ENCODE results near the gene PCDHB3.
A peak's percentile ranks its signal among the peaks of the same experiment; 100 is the strongest.
"Not testable (repeated sequence)": the region's sequence is repeated elsewhere in the genome, so short reads cannot be mapped to it uniquely, and the experiment has no call there.

Gene PCDHB3

GRCh38 chr5:141137346-141137745 lies 37.1 kb downstream of the PCDHB3 start:
- DNase-seq: not testable (repeated sequence)

GRCh38 chr5:141149812-141150211 lies 49.5 kb downstream of the PCDHB3 start, which contains the start of gene PCDHB6:
TSS of gene PCDHB6 (plus strand) at chr5:141150057. CDS start at chr5:141150258, 201 bp downstream.
- peak; percentile 20 to 38 for DNase-seq

DNA sequence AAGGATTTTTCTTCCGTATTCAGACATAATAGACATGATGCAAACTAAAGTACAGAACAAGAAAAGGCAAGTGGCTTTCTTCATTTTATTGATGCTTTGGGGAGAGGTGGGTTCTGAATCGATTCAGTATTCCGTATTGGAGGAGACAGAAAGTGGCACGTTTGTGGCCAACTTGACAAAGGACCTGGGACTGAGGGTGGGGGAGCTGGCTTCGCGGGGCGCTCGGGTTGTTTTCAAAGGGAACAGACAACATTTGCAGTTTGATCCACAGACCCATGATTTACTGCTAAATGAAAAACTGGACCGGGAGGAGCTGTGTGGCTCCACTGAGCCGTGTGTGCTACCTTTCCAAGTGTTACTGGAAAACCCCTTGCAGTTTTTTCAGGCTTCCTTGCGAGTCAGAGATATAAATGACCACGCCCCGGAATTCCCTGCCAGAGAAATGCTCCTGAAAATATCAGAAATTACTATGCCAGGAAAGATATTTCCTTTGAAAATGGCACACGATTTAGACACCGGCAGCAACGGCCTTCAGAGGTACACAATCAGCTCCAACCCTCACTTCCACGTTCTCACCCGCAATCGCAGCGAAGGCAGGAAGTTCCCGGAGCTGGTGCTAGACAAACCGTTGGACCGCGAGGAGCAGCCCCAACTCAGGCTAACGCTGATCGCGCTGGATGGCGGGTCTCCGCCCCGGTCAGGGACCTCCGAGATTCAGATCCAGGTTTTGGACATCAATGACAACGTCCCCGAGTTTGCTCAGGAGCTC lies 50.1 kb downstream of the PCDHB3 start:
- DNase-seq: no peak

DNA sequence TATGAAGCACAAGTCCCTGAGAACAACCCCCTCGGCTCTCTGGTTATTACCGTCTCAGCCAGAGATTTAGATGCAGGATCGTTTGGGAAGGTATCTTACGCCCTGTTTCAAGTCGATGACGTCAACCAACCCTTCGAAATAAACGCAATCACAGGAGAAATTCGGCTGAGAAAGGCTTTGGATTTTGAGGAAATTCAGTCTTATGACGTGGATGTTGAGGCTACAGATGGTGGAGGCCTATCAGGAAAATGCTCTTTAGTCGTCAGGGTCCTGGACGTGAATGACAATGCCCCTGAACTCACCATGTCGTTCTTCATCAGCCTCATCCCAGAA lies 50.7 kb downstream of the PCDHB3 start:
- DNase-seq: no peak

GRCh38 chr5:141151632-141152031 lies 51.4 kb downstream of the PCDHB3 start:
- DNase-seq: not testable (repeated sequence)

- not testable (repeated sequence) for DNase-seq
These were observed 51.8 kb downstream of the PCDHB3 start for GRCh38 chr5:141152096-141152495.

Data from NCI-H524 (cell line).